ENCODE data around the gene UFL1.

- TF ChIP-seq, protein P1, sequence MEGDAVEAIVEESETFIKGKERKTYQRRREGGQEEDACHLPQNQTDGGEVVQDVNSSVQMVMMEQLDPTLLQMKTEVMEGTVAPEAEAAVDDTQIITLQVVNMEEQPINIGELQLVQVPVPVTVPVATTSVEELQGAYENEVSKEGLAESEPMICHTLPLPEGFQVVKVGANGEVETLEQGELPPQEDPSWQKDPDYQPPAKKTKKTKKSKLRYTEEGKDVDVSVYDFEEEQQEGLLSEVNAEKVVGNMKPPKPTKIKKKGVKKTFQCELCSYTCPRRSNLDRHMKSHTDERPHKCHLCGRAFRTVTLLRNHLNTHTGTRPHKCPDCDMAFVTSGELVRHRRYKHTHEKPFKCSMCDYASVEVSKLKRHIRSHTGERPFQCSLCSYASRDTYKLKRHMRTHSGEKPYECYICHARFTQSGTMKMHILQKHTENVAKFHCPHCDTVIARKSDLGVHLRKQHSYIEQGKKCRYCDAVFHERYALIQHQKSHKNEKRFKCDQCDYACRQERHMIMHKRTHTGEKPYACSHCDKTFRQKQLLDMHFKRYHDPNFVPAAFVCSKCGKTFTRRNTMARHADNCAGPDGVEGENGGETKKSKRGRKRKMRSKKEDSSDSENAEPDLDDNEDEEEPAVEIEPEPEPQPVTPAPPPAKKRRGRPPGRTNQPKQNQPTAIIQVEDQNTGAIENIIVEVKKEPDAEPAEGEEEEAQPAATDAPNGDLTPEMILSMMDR (IDR thresholded peaks at IDR 0.05) = no peak
- no peak for TF ChIP-seq POLR2A (IDR thresholded peaks at IDR 0.05)
Observed at GRCh38 chr6:96537726-96538125, 16.1 kb downstream of the UFL1 start.

All from right lobe of liver (tissue), 4 donors.